Keratinocyte (primary cell): Measurements from ENCODE around the gene LMAN2L. TPM values are rescaled to one million over a fixed set of nuclear protein-coding genes. Genes with fewer than 3 reads are reported as not detected.
A peak's percentile ranks its signal among the peaks of the same experiment; 100 is the strongest.

Experiments used
- DNase-seq: peaks from one replicate; pipeline ENCODE4 v3.0.0-alpha.2; 2011; ENCODE audit warnings: low read depth, missing footprints, low spot score
- FAIRE-seq: peaks from 2 replicates; lab custom pipeline; 2011; peaks lifted over from hg19 to GRCh38; lab: Jason Lieb, UNC
- H2AFZ ChIP-seq: 2 replicates; pipeline ENCODE4 v1.6.0; 2012; ENCODE audit warnings: low read length, control low read depth, inconsistent platforms; ENCODE audit not compliant: control insufficient read depth
- H3K27ac ChIP-seq: 2 replicates; pipeline ENCODE4 v1.5.1; 2011; ENCODE audit warnings: low read length; ENCODE audit not compliant: control insufficient read depth, insufficient read depth
- H3K27me3 ChIP-seq: 3 replicates; pipeline ENCODE4 v1.6.0; 2011; ENCODE audit warnings: low read length; ENCODE audit not compliant: control insufficient read depth, insufficient read depth; ENCODE audit errors: extremely low read depth
- H3K36me3 ChIP-seq, 2 experiments: 2 replicates in 1 of 2; 3 replicates in 1 of 2; pipeline ENCODE4 v1.5.1; 2011; ENCODE audit warnings: low read length in 2 of 2, mild to moderate bottlenecking in 1 of 2; ENCODE audit not compliant: control insufficient read depth in 2 of 2, insufficient read depth in 2 of 2; ENCODE audit errors: extremely low read depth in 1 of 2
- H3K4me1 ChIP-seq: 3 replicates; pipeline ENCODE4 v1.5.1; 2011; ENCODE audit warnings: low read length; ENCODE audit not compliant: control insufficient read depth, insufficient read depth; ENCODE audit errors: extremely low read depth
- H3K4me2 ChIP-seq: 3 replicates; pipeline ENCODE4 v1.6.0; 2011; ENCODE audit warnings: low read depth, low read length; ENCODE audit not compliant: control insufficient read depth, insufficient read depth; ENCODE audit errors: extremely low read depth
- H3K4me3 ChIP-seq, 3 experiments: fragments of 200-600 bp in 1 of 3; sonication (generic) in 1 of 3; 2 replicates in 2 of 3; 3 replicates in 1 of 3; pipeline ENCODE4 v1.5.1; 2011 to 2016; ENCODE audit warnings: low read length in 3 of 3, mild to moderate bottlenecking in 3 of 3, control low read depth in 2 of 3, inconsistent platforms in 1 of 3, low read depth in 1 of 3, mixed read lengths in 1 of 3, mixed run types in 1 of 3, moderate library complexity in 1 of 3; ENCODE audit not compliant: control insufficient read depth in 2 of 3, insufficient read depth in 2 of 3; ENCODE audit errors: extremely low read depth in 1 of 3
- H3K79me2 ChIP-seq: 2 replicates; pipeline ENCODE4 v1.6.0; 2012; ENCODE audit warnings: low read length; ENCODE audit not compliant: control insufficient read depth, insufficient read depth
- H3K9ac ChIP-seq: 3 replicates; pipeline ENCODE4 v1.6.0; 2011; ENCODE audit warnings: low read length; ENCODE audit not compliant: control insufficient read depth, insufficient read depth; ENCODE audit errors: extremely low read depth
- H3K9me1 ChIP-seq: 3 replicates; pipeline ENCODE4 v1.6.0; 2011; ENCODE audit warnings: low read length; ENCODE audit not compliant: control insufficient read depth, insufficient read depth; ENCODE audit errors: extremely low read depth
- H3K9me3 ChIP-seq: 2 replicates; pipeline ENCODE4 v1.5.1; 2012; ENCODE audit warnings: low read depth, low read length; ENCODE audit not compliant: control insufficient read depth
- H4K20me1 ChIP-seq: 3 replicates; pipeline ENCODE4 v1.6.0; 2011; ENCODE audit warnings: low read length; ENCODE audit not compliant: control insufficient read depth, insufficient read depth; ENCODE audit errors: extremely low read depth
- CTCF ChIP-seq, 3 experiments: IDR thresholded peaks in 1 of 3; conservative IDR thresholded peaks in 1 of 3; optimal IDR thresholded peaks in 1 of 3; 2 replicates in 2 of 3; 3 replicates in 1 of 3; pipeline versions ENCODE3 to v1.5.1; 2011; ENCODE audit warnings: low read length in 3 of 3, mild to moderate bottlenecking in 3 of 3, moderate library complexity in 2 of 3, control low read depth in 1 of 3, inconsistent platforms in 1 of 3; ENCODE audit not compliant: insufficient read depth in 2 of 3; ENCODE audit errors: extremely low read depth in 1 of 3
- EZH2 ChIP-seq: IDR thresholded peaks from one replicate; pipeline ENCODE4 v1.6.1; 2012; ENCODE audit warnings: inconsistent platforms, mild to moderate bottlenecking, low read length, moderate library complexity
- dilution Hi-C: fragments of 300-500 bp; cut with MboI; formaldehyde crosslinking; loops from one replicate; pipeline ENCODE4 v1.7.0; 2020; ENCODE audit warnings: low sequenced_read_pairs; ENCODE audit not compliant: extremely low pct_ligation_motif_present
- polyA plus RNA-seq, 5 experiments: library from polyadenylated mRNA; depleted of rRNA in 3 of 5; stranded (reverse) in 3 of 5; stranded (forward) in 1 of 5; unstranded in 1 of 5; fragments of >200 nt; gene quantifications; 1 replicate in 1 of 5; 2 replicates in 3 of 5; 3 replicates in 1 of 5; pipeline versions ENCODE4 v1.2.1 to v1.2.3, GENCODE V29; 2011 to 2012; ENCODE audit warnings: missing spikeins in 2 of 5, low read depth in 1 of 5, low replicate concordance in 1 of 5

Gene LMAN2L
- polyA plus RNA-seq, 1 donor (not counting 4 experiments of a cell fraction or from before 2014, with no cell fraction given): 20.7 TPM

DNA sequence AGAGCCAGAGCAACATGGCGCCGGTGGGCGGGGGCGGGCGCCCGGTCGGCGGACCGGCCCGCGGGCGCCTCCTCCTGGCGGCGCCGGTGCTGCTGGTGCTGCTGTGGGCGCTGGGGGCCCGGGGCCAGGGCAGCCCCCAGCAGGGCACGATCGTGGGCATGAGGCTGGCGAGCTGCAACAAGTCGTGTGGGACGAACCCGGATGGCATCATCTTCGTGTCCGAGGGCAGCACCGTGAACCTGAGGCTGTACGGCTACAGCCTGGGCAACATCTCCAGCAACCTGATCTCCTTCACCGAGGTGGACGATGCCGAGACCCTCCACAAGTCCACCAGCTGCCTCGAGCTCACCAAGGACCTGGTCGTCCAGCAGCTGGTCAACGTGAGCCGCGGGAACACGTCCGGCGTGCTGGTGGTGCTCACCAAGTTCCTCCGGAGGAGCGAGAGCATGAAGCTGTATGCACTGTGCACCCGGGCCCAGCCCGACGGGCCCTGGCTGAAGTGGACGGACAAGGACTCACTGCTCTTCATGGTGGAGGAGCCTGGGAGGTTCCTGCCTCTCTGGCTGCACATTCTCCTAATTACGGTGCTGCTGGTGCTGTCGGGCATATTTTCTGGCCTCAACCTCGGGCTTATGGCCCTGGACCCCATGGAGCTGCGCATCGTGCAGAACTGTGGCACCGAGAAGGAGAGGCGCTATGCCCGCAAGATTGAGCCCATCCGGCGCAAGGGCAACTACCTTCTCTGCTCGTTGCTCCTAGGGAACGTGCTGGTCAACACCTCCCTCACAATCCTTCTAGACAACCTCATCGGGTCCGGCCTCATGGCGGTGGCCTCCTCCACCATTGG is 21.3 kb upstream of the LMAN2L start:
- H2AFZ ChIP-seq: peak overlapping the region; percentile 97
- peak overlapping the region; percentile 52 to 84 (median 69) for H3K4me3 ChIP-seq
- H3K79me2 ChIP-seq: no peaks in the 10 kb centered on the region
- FAIRE-seq (no peak), DNase-seq (no peak)
- peak overlapping the region; percentile 88 for H3K4me2 ChIP-seq
- H3K9me3 ChIP-seq: no peaks in the 10 kb centered on the region
- H3K36me3 ChIP-seq: no peaks in the 10 kb centered on the region
- H3K27me3 ChIP-seq: no peaks in the 10 kb centered on the region
- H3K27ac ChIP-seq: peak overlapping the region; percentile 42
- TF ChIP-seq CTCF (optimal IDR thresholded peaks at IDR 0.05 in 1 of 3, IDR thresholded peaks at IDR 0.05 in 1 of 3, conservative IDR thresholded peaks at IDR 0.05 in 1 of 3; ENCODE audit: extremely low read depth in 1 of 3, insufficient read depth in 2 of 3, low read length in 3 of 3) (peak in 1 of 3 experiments; percentile 47), EZH2 (no peak)
- no peaks in the 10 kb centered on the region for H4K20me1 ChIP-seq
- dilution Hi-C loops: no loop called here
- H3K9ac ChIP-seq: peak overlapping the region; percentile 77
- H3K9me1 ChIP-seq: no peaks in the 10 kb centered on the region
- peaks cover 58% of the 10 kb centered on the region for H3K4me1 ChIP-seq

- peaks cover 58% of the 10 kb centered on the region for H3K4me1 ChIP-seq
- H3K4me3 ChIP-seq: peak within 1 kb of the TSS; percentile 52 to 84 (median 69)
- H3K9ac ChIP-seq: peak within 1 kb of the TSS; percentile 77
- H3K9me1 ChIP-seq: no peaks in the 10 kb centered on the region
- TF ChIP-seq EZH2: no peak
- TF ChIP-seq CTCF (optimal IDR thresholded peaks at IDR 0.05 in 1 of 3, IDR thresholded peaks at IDR 0.05 in 1 of 3, conservative IDR thresholded peaks at IDR 0.05 in 1 of 3; ENCODE audit: extremely low read depth in 1 of 3, insufficient read depth in 2 of 3, low read length in 3 of 3): peak in 1 of 3 experiments; percentile 21
- no peak for FAIRE-seq
- DNase-seq: no peak
- no peaks in the 10 kb centered on the region for H3K27me3 ChIP-seq
- H4K20me1 ChIP-seq: no peaks in the 10 kb centered on the region
- H2AFZ ChIP-seq: peak within 1 kb of the TSS; percentile 97
- peak within 1 kb of the TSS; percentile 88 for H3K4me2 ChIP-seq
- no peaks in the 10 kb centered on the region for H3K36me3 ChIP-seq
- no peaks in the 10 kb centered on the region for H3K9me3 ChIP-seq
- dilution Hi-C loops: no loop called here
- peak within 1 kb of the TSS; percentile 42 for H3K27ac ChIP-seq
- H3K79me2 ChIP-seq: no peaks in the 10 kb centered on the region
Observed at GRCh38 chr2:96760036-96760985, 20.4 kb upstream of the LMAN2L start, which contains the start of gene CNNM4. CNNM4 (plus strand) TSS chr2:96760902; CDS start chr2:96761000, 98 bp downstream.
